HL-60 (cell line): ENCODE results near the gene ABCD1.

ENCODE experiments used
- DNase-seq, 2 experiments: peaks; one replicate each; pipeline ENCODE4 v3.0.0-alpha.2; 2010 to 2020; ENCODE audit warnings: low read depth in 1 of 2, low spot score in 1 of 2
- H3K27ac ChIP-seq: fragments of 250-450 bp; sonication (Bioruptor Pico); replicated peaks from 2 replicates; pipeline ENCODE4 v1.5.1; 2020; ENCODE audit warnings: mild to moderate bottlenecking, moderate library complexity
- H3K27me3 ChIP-seq: fragments of 250-450 bp; sonication (Bioruptor Pico); 2 replicates; pipeline ENCODE4 v1.5.1; 2021; ENCODE audit warnings: mild to moderate bottlenecking, moderate library complexity; ENCODE audit not compliant: insufficient read depth, poor library complexity, severe bottlenecking
- H3K4me3 ChIP-seq: replicated peaks from 2 replicates; pipeline ENCODE4 v1.5.1; 2011; ENCODE audit warnings: mild to moderate bottlenecking, control low read depth, low read length; ENCODE audit not compliant: insufficient read depth
- CTCF ChIP-seq: IDR thresholded peaks from one replicate; pipeline ENCODE4 v1.5.1; 2011; ENCODE audit warnings: low read length, control low read depth, inconsistent platforms; ENCODE audit not compliant: insufficient read depth
- GABPA ChIP-seq: IDR thresholded peaks from 2 replicates; pipeline ENCODE4 v1.6.1; 2012; ENCODE audit warnings: low read depth
- POLR2AphosphoS5 ChIP-seq: IDR thresholded peaks from 2 replicates; pipeline ENCODE4 v1.6.1; 2012; ENCODE audit warnings: low read depth
- REST ChIP-seq: IDR thresholded peaks from 2 replicates; pipeline ENCODE4 v1.6.1; 2012; ENCODE audit warnings: low read depth; ENCODE audit not compliant: insufficient replicate concordance
- SPI1 ChIP-seq: IDR thresholded peaks from 2 replicates; pipeline ENCODE4 v1.6.1; 2012; ENCODE audit warnings: low read depth, mild to moderate bottlenecking, borderline replicate concordance

The ABCD1 gene

GRCh38 chrX:153782871-153783270, 58.2 kb downstream of the ABCD1 start:
- no peak for TF ChIP-seq GABPA
- no peak for TF ChIP-seq SPI1
- TF ChIP-seq CTCF = no peak
- TF ChIP-seq REST = no peak
- no peak overlapping the region for H3K4me3 ChIP-seq
- H3K27me3 ChIP-seq = no peaks in the 10 kb centered on the region
- no peak for DNase-seq
- no peak overlapping the region for H3K27ac ChIP-seq

GRCh38 chrX:153783378-153784013, 58.8 kb downstream of the ABCD1 start:
- Histone ChIP-seq H3K27me3 (no peaks in the 10 kb centered on the region), H3K4me3 (no peak overlapping the region), H3K27ac (no peak overlapping the region)
- TF ChIP-seq POLR2AphosphoS5 (no peak), REST (no peak), CTCF (no peak), SPI1 (no peak), GABPA (no peak)
- no peak for DNase-seq

DNA sequence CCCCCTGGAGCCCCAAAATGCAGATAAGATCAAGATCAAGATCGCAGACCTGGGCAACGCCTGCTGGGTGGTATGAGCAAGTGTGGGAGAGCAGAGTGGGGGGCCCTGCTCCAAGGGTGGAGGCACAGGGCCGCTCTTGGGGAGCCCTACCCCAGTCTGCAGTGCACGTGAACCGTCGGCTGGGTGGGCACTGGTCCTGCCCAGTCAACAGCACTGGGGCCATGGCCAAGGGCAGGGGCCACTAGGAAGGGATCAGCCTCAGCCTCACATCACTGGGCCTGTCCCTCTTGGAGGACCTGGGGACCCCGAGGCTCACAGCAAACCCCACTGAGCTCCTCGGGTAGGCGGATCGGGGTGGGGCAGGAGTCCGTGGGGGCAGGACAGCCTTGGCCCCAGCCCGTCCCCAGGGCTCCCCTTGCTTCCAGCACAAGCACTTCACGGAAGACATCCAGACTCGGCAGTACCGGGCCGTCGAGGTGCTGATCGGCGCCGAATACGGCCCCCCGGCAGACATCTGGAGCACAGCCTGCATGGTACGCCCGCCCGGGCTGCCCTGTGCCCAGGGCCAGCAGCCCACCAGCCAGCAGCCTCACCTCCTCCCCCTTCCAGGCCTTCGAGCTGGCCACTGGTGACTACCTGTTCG, 59.8 kb downstream of the ABCD1 start:
- H3K4me3 ChIP-seq = no peak overlapping the region
- H3K27ac ChIP-seq = no peak overlapping the region
- no peak for DNase-seq
- TF ChIP-seq REST (no peak), POLR2AphosphoS5 (no peak), CTCF (no peak), SPI1 (no peak), GABPA (no peak)
- H3K27me3 ChIP-seq = no peaks in the 10 kb centered on the region
